ENCODE measurements around the gene POU1F1.

- TF ChIP-seq POLR2AphosphoS5 (IDR thresholded peaks at IDR 0.05) (no peak), EP300 (IDR thresholded peaks at IDR 0.05) (no peak)
These were observed 6.7 kb downstream of the POU1F1 start for GRCh38 chr3:87269723-87270122.

All from upper lobe of left lung (tissue), 4 donors.